ENCODE data around the gene NAPEPLD.

Gene NAPEPLD

GRCh38 chr7:103143868-103144267 is 5.0 kb downstream of the NAPEPLD start:
- no peak for DNase-seq (ENCODE audit: low read depth)

GRCh38 chr7:103142494-103142893 is 6.4 kb downstream of the NAPEPLD start:
- no peak for DNase-seq (ENCODE audit: low read depth)

GRCh38 chr7:103141753-103142404 is 7.0 kb downstream of the NAPEPLD start:
- no peak for DNase-seq (ENCODE audit: low read depth)

DNA sequence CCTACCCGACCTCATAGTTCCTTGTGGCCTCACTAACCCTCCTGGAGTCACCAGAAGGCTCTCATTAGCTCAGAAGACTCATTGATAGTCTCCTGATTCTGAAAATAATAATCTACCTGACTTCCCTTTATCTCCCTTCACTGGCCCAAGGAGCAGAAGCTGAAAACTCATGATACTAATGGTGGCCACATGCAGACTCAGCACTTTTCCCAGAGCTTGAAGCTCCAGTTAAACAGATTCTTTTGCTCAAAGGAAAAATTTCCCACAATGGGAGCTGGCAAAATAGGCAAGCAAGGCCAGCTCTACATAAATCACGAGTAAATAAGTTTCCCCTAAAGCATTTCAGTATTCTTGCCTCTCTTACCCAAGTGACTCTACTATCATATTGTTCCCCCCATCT is 8.2 kb downstream of the NAPEPLD start:
- DNase-seq (ENCODE audit: low read depth), result no peak

DNA sequence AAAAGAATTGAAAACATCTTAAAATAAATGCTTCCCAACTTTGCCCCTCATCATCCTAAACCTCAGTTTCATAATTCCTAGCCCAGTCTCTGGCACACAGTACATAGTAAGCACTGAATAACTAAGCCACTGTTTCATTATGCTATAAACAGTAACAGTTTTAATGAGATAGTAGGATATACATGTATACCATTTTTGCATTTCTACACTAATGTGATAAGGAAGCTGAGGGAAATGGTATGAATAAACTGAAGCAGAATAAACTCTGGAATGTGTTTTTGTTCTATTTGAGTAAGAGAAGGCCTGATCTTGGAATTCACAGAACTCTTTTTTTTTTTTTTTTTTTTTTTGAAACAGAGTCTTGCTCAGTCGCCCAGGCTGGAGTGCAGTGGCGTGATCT is 8.8 kb downstream of the NAPEPLD start:
- no peak for DNase-seq (ENCODE audit: low read depth)

- no peak for DNase-seq (ENCODE audit: low read depth)
Observed at GRCh38 chr7:103134836-103135554, 13.9 kb downstream of the NAPEPLD start.

- no peak for DNase-seq (ENCODE audit: low read depth)
Observed at GRCh38 chr7:103132995-103133688, 15.8 kb downstream of the NAPEPLD start.

- DNase-seq (ENCODE audit: low read depth), result no peak
Observed at GRCh38 chr7:103130901-103131624, 17.8 kb downstream of the NAPEPLD start.

DNA sequence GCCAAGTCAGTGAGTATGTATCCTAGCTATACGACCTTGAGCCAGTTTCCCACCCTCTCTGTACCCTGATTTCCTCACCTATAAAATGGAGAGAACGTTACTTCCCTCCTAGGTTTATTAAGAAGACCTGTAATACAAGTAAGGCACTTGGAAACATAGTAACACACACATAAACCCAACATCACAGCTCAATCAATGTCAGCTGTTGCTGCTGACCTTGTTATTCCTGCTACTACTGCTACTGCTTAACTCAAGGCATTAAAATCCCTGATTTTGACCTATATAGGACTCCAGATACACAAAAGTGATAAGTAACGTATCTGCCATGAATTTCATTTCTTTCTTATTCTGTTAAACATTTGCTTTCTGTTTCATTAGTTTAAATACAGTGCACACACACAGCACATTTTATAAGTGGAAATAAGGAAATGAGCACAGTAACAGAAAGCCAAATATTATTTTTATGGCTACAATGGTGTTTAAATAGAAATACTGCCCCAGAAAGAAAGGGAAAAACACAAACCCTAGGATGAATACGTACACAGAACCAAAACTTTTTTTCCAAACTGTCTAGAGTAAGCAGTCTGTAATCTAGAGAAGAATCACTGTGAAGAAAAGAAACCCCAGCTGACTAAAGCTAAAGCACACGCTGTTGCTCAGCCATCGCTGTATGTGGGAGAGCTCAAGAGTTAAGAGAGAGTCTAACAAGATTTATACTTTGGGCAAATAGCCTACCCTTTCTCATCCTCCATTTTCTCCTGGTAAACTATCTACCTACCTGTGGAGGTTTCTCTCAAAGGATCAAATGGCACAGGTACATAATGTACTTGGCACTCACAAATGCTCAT is 19.0 kb downstream of the NAPEPLD start:
- DNase-seq (ENCODE audit: low read depth), result no peak

DNA sequence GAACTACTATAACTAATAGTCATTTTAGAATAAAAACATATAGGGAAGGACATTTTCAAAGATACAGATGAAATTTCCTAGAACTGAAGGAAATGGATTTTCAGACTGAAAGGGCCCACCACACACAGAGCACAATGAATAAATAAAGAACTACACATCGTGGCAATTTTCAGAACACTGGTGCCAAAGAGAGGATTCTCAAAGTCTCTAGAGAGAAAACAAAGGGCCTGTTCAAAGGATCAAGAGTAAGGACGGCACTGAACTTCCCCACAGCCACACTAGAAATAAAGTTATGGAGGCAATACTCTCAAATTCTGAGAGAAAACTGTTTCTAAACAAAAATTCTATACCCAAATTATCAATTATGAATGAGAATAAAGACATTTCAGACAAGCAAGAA is 21.9 kb downstream of the NAPEPLD start:
- no peak for DNase-seq (ENCODE audit: low read depth)

GRCh38 chr7:103124429-103124979 is 24.4 kb downstream of the NAPEPLD start:
- no peak for DNase-seq (ENCODE audit: low read depth)

DNA sequence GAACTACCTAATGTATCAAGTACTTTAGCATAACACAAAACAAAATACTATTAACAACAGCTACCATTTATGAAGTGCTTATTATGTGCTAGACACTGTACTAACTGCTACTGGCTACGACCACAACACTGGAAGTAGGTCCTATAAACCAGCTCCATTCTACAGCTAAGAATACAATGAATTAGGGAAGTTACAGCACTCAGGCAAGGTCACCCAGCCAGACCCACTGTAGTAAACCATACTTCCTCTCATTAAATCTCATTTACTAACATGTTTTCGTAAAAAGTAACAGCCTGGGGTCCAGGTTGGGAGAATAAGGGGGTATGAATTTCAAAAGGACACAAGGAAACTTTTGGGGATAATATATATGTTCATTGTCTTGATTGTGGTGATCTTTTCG is 25.4 kb downstream of the NAPEPLD start:
- DNase-seq (ENCODE audit: low read depth), result no peak

DNA sequence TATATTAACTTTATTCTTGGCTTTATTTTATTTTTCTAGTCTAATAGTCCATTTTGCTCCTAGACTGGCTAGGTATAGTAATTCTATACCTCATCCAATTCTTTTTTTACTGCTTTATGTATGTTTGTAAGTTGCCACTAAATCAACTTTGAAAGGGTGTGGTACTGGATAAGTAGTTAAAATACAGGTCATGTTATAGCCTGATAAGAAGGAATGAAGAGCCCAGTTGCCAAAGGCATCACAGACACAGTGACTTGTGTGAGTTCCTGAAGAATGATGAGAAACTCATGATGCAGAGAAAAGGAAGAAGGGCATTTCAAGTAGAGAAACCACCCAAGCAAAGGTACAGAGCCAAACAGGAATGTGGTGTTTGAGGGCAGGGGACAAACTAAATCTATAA is 27.3 kb downstream of the NAPEPLD start:
- DNase-seq (ENCODE audit: low read depth), result no peak

- DNase-seq (ENCODE audit: low read depth), result no peak
Observed at GRCh38 chr7:103120362-103120761, 28.5 kb downstream of the NAPEPLD start.

DNA sequence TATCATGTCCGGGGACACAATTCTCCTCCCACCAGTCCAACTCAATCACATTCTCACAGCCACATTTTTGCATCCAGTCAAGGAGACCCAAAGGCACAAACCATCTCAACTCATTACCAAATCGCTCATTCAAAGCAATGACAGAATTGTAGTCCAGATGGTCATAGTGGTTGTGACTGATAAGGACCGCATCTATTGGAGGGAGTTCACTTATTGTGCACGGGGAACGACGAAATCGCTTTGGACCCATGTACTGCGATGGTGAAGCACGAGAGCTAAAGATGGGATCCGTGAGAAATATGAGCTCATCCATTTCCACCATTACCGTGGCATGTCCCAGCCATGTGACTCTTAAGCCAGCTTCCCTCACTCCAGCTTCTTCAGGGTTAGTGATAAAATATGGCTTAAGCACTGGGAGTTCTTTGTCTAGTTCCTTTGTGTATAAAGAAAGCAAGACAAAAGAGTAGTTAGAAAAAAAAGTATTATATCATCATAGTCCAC is 29.1 kb downstream of the NAPEPLD start:
- DNase-seq (ENCODE audit: low read depth), result no peak

GRCh38 chr7:103117465-103117864 is 31.4 kb downstream of the NAPEPLD start:
- no peak for DNase-seq (ENCODE audit: low read depth)

DNA sequence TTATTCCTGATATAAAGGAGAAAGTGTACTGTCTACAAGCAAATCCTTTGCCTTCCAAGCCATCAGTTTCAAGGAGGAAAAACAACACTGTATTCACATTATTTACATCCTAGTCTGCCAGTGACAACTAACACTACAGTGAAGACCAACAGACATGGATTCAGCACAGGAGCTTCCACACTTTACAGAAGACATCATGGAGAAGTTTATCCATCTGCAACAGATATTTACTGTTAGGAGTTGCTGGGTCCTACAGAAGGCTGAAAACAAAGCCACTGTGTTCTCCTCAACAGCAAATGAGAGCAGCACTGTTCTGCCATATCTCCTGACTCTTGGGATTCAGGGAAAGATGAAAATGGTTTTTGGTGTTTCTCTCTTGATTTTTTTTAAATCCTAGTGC is 31.9 kb downstream of the NAPEPLD start:
- DNase-seq (ENCODE audit: low read depth), result no peak

- DNase-seq (ENCODE audit: low read depth), result no peak
Observed at GRCh38 chr7:103116511-103116910, 32.4 kb downstream of the NAPEPLD start.

- DNase-seq (ENCODE audit: low read depth), result no peak
Observed at GRCh38 chr7:103115771-103116170, 33.1 kb downstream of the NAPEPLD start.

DNA sequence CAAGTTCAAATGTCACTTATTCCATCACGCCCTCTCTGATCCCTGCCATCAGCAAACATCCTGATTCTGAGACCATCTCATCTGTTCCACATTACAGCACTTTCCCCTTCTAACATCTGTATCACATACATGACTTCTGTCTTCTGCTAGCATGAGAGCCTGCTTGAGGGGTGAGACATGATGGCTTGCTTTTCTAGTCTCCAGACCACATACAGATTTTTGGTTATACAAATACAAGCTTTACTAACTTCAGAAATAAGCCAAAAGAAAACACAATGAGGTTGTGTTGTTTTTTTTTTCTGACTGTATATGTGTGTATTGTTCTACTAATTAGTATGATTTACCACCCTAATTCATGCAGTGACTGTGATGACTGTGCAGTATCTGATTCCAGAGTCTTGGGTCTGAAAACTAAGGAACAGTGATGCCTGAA is 34.3 kb downstream of the NAPEPLD start:
- no peak for DNase-seq (ENCODE audit: low read depth)

DNA sequence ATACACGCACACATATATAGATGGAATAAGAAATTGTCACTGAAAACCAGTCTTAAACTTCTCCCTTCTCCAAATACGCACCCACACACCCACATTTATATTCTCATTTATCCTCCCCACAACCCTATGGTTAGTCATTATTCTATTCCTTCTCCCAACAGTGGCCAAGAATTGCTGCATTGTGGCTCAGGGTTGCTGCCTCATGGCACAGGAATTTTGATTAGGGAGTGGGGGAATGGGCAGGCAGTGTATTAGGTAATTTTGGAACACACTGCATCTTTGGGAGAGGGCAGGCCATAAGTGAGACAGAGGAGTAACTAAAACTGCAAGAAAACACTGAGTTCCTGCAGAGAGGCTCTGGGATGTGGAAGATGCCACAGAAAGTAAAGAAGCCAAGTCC is 35.7 kb downstream of the NAPEPLD start:
- DNase-seq (ENCODE audit: low read depth), result no peak

All from stimulated activated CD8-positive, alpha-beta memory T cell treated with anti-CD3 and anti-CD28 coated beads, Interleukin-4, amount 100 ng/mL, for 24 hours (primary cell).